ENCODE results near the gene MRPL19.
"Not testable (repeated sequence)": the region's sequence is repeated elsewhere in the genome, so short reads cannot be mapped to it uniquely, and the experiment has no call there.

MRPL19 gene

GRCh38 chr2:75676464-75676863 lies 29.9 kb downstream of the MRPL19 start:
- no peaks in the 10 kb centered on the region for H3K27me3 ChIP-seq (ENCODE audit: insufficient read depth, poor library complexity, severe bottlenecking)
- no peak overlapping the region for H3K27ac ChIP-seq (replicated peaks)
- no peak for TF ChIP-seq REST (IDR thresholded peaks at IDR 0.05; ENCODE audit: insufficient replicate concordance, low read depth)
- no peak for DNase-seq (ENCODE audit: low read depth in 1 of 2, low spot score in 1 of 2)
- H3K4me3 ChIP-seq (replicated peaks; ENCODE audit: insufficient read depth, low read length): no peak overlapping the region

DNA sequence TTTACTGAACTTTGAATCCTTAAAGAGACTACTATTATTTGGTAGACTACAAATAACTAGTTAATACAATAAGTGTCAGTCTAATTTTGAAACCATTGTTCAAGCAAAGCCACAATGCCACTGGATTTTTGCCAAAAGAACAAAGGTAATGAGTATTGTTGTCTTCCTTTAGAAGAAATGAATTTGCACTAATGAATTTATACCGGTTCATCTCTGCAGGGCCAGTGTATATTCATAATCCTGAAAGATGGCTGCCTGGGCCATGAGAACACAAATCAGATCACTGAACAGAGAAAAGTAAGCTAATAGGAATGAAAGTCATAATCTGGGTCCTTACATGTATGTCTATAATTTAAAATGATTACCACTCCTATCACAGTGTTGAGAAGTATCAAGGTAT lies 33.0 kb downstream of the MRPL19 start:
- DNase-seq (ENCODE audit: low read depth in 1 of 2, low spot score in 1 of 2): no peak
- Histone ChIP-seq H3K27ac (replicated peaks) (no peak overlapping the region), H3K27me3 (ENCODE audit: insufficient read depth, poor library complexity, severe bottlenecking) (no peaks in the 10 kb centered on the region), H3K4me3 (replicated peaks; ENCODE audit: insufficient read depth, low read length) (no peak overlapping the region)
- no peak for TF ChIP-seq SPI1 (IDR thresholded peaks at IDR 0.05; ENCODE audit: borderline replicate concordance, low read depth)
- TF ChIP-seq POLR2AphosphoS5 (IDR thresholded peaks at IDR 0.05; ENCODE audit: low read depth): no peak
- no peak for TF ChIP-seq REST (IDR thresholded peaks at IDR 0.05; ENCODE audit: insufficient replicate concordance, low read depth)
- TF ChIP-seq CTCF (IDR thresholded peaks at IDR 0.05; ENCODE audit: insufficient read depth, low read length): no peak
- no peak for TF ChIP-seq GABPA (IDR thresholded peaks at IDR 0.05; ENCODE audit: low read depth)

DNA sequence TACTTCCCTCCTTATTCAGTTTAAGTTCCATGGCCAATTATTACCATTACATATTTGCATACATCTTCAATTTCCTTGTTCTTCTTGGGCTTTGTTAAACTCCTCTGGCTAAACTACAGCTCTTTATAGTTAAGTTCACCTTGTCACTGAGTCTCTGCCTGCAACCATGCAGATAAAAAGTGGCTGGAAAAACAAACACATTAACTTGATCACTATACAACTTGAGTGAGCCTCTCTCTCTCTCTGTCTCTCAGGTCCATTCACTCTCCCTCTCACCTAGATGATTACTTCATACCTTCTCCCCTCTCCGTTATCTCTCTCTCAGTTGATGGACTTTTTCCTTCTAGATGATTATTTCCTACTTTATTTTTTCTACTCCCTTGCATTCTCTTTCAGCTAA lies 33.8 kb downstream of the MRPL19 start:
- no peak overlapping the region for H3K27ac ChIP-seq (replicated peaks)
- DNase-seq (ENCODE audit: low read depth in 1 of 2, low spot score in 1 of 2): no peak
- no peaks in the 10 kb centered on the region for H3K27me3 ChIP-seq (ENCODE audit: insufficient read depth, poor library complexity, severe bottlenecking)
- no peak overlapping the region for H3K4me3 ChIP-seq (replicated peaks; ENCODE audit: insufficient read depth, low read length)
- no peak for TF ChIP-seq POLR2AphosphoS5 (IDR thresholded peaks at IDR 0.05; ENCODE audit: low read depth)
- TF ChIP-seq REST (IDR thresholded peaks at IDR 0.05; ENCODE audit: insufficient replicate concordance, low read depth): no peak
- no peak for TF ChIP-seq GABPA (IDR thresholded peaks at IDR 0.05; ENCODE audit: low read depth)
- no peak for TF ChIP-seq SPI1 (IDR thresholded peaks at IDR 0.05; ENCODE audit: borderline replicate concordance, low read depth)

DNA sequence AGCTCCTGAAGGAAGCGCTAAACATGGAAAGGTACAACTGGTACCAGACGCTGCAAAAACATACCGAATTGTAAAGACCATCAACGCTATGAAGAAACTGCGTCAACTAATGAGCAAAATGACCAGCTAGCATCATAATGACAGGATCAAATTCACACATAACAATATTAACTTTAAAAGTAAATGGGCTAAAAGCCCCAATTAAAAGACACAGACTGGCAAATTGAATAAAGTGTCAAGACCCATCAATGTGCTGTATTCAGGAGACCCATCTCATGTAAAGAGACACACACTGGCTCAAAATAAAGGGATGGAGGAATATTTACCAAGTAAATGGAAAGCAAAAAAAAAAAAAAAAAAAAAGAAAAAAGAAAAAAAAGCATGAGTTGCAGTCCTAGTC lies 36.8 kb downstream of the MRPL19 start:
- not testable (repeated sequence) for H3K4me3 ChIP-seq (replicated peaks; ENCODE audit: insufficient read depth, low read length); H3K27ac ChIP-seq (replicated peaks); DNase-seq (ENCODE audit: low read depth in 1 of 2, low spot score in 1 of 2); H3K27me3 ChIP-seq (ENCODE audit: insufficient read depth, poor library complexity, severe bottlenecking)

GRCh38 chr2:75688196-75688595 lies 41.6 kb downstream of the MRPL19 start:
- DNase-seq (ENCODE audit: low read depth in 1 of 2, low spot score in 1 of 2): no peak
- no peak overlapping the region for H3K4me3 ChIP-seq (replicated peaks; ENCODE audit: insufficient read depth, low read length)
- no peak for TF ChIP-seq SPI1 (IDR thresholded peaks at IDR 0.05; ENCODE audit: borderline replicate concordance, low read depth)
- no peak for TF ChIP-seq GABPA (IDR thresholded peaks at IDR 0.05; ENCODE audit: low read depth)
- TF ChIP-seq CTCF (IDR thresholded peaks at IDR 0.05; ENCODE audit: insufficient read depth, low read length): no peak
- H3K27ac ChIP-seq (replicated peaks): no peak overlapping the region
- H3K27me3 ChIP-seq (ENCODE audit: insufficient read depth, poor library complexity, severe bottlenecking): no peaks in the 10 kb centered on the region
